Muscle of leg (tissue), 11 donors: ENCODE measurements around the gene TMEM62. TPM values are rescaled to one million over a fixed set of nuclear protein-coding genes. Genes with fewer than 3 reads are reported as not detected.
"Not testable (repeated sequence)": the region's sequence is repeated elsewhere in the genome, so short reads cannot be mapped to it uniquely, and the experiment has no call there.

Experiments
- DNase-seq: peaks from one replicate; pipeline ENCODE4 v3.0.0; 2013
- H3K27ac ChIP-seq: one replicate; pipeline ENCODE4 v1.5.1; 2013; ENCODE audit warnings: mild to moderate bottlenecking, low read length, control low read depth
- H3K27me3 ChIP-seq: one replicate; pipeline ENCODE4 v1.6.1; 2013; ENCODE audit warnings: low read length; ENCODE audit not compliant: control insufficient read depth, insufficient read depth
- H3K36me3 ChIP-seq: one replicate; pipeline ENCODE4 v1.6.1; 2013; ENCODE audit warnings: low read length; ENCODE audit not compliant: control insufficient read depth, insufficient read depth
- H3K4me1 ChIP-seq: one replicate; pipeline ENCODE4 v1.6.1; 2013; ENCODE audit warnings: low read length; ENCODE audit not compliant: control insufficient read depth, insufficient read depth
- H3K4me3 ChIP-seq: one replicate; pipeline ENCODE4 v1.5.1; 2013; ENCODE audit warnings: low read length, control low read depth
- H3K9me3 ChIP-seq: replicated peaks from 2 replicates; pipeline ENCODE4 v1.6.1; 2013; ENCODE audit warnings: low read depth, low read length; ENCODE audit not compliant: control insufficient read depth
- WGBS: methylation state at CpG from one replicate; pipeline ENCODE4 v1.1.5; 2013; ENCODE audit warnings: missing lambda C conversion rate; ENCODE audit not compliant: insufficient coverage; 5-methylcytosine and 5-hydroxymethylcytosine counted together
- polyA plus RNA-seq, 8 donors: library from polyadenylated mRNA; unstranded; fragments of 120-200 nt; gene quantifications; one replicate each; pipeline versions ENCODE4 v1.2.1 to v1.2.3, GENCODE V29; 2013; ENCODE audit warnings: inconsistent platforms in 1 of 8, low replicate concordance in 1 of 8; ENCODE audit not compliant: insufficient read length in 8 of 8, insufficient read depth in 1 of 8
- total RNA-seq: library from RNA; stranded (reverse); fragments of 120-200 nt; gene quantifications from one replicate; pipeline ENCODE4 v1.2.4, GENCODE V29; 2013

Gene TMEM62
- total and polyA plus RNA-seq, 9 donors = 4.8 to 12.1 (median 8.0) TPM

- no CpG with 5 or more reads among the region's 6 CpGs for WGBS
- no peaks in the 10 kb centered on the region for H3K4me1 ChIP-seq
Measured at GRCh38 chr15:43214592-43215295, 81.4 kb downstream of the TMEM62 start.

DNA sequence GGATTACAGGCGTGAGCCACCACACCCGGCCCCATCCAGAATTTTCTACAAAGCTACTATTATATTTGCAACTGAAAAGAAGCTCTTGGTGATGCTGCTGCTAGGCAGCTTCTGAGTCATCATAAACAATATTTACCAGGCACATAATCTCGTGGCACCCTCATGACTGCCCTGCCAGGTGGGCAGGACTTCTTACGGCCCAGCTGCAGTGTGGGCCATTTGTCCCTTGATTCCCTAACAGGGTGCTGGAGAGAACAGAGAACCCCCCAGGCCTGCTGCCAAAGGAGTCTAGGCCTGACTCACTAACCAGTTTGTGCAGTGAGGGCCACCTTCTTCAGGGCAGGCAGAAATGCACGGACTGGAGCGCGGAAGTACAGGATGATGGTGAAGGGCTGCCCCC lies 82.6 kb downstream of the TMEM62 start:
- H3K4me3 ChIP-seq = no peak overlapping the region
- no peak overlapping the region for H3K27ac ChIP-seq
- no peaks in the 10 kb centered on the region for H3K4me1 ChIP-seq
- DNase-seq = no peak
- WGBS = 80% methylated on average over 5 of the region's 7 CpGs
- no peaks in the 10 kb centered on the region for H3K9me3 ChIP-seq
- H3K36me3 ChIP-seq = no peaks in the 10 kb centered on the region
- H3K27me3 ChIP-seq = peaks cover 5% of the 10 kb centered on the region

More at GRCh38 chr15:43214592-43215295, 81.4 kb downstream of the TMEM62 start:
- Histone ChIP-seq H3K4me3 (no peak overlapping the region), H3K27ac (no peak overlapping the region), H3K36me3 (no peaks in the 10 kb centered on the region), H3K9me3 (no peaks in the 10 kb centered on the region), H3K27me3 (peaks cover 15% of the 10 kb centered on the region)
- no peak for DNase-seq

DNA sequence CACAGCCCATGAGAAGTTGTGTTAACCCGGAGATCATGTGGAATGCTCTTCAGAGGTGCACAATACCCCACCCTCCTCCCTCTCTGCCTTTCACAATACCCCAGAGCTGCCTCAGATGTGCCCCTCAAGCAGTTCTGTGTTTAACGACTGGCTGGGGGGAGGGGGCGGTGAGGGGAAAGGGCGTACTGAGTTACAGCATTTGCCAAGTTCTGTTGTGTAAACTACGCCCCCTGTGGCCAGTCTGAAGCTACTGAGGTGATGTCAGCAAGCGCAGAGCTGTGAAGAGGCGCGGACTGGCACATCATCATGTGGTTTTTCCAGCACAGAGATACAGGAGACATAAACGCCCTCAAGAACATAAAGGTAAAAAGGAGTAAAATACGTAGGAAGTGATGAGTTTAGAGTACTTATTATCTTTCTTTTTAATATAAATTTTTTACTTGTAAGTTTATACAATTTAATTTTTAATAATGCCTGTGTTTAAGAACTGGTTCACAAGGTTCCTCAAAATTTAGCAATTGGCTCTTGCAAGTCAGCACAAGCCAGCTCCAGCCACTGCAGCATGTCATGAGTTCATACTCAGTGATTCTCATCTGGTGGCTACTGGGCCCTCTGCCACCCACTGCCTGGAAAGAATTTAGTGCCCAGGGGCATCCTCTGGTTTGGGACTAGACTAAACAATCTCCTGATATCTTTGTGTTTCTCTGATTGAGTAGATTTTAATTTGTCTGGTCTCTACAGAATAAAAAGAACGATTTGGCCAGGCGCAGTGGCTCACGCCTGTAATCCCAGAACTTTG lies 85.7 kb downstream of the TMEM62 start:
- Histone ChIP-seq H3K4me1 (no peaks in the 10 kb centered on the region), H3K36me3 (no peaks in the 10 kb centered on the region), H3K4me3 (no peak overlapping the region), H3K27ac (no peak overlapping the region), H3K9me3 (no peaks in the 10 kb centered on the region), H3K27me3 (peaks cover 6% of the 10 kb centered on the region)
- no peak for DNase-seq
- WGBS = 47% methylated on average over 6 of the region's 13 CpGs

- H3K9me3 ChIP-seq = no peaks in the 10 kb centered on the region
- no peak overlapping the region for H3K4me3 ChIP-seq
- 78% methylated on average over 15 of the region's 16 CpGs for WGBS
- no peak overlapping the region for H3K27ac ChIP-seq
- H3K4me1 ChIP-seq = no peaks in the 10 kb centered on the region
- H3K27me3 ChIP-seq = peaks cover 8% of the 10 kb centered on the region
- no peak for DNase-seq
- H3K36me3 ChIP-seq = no peaks in the 10 kb centered on the region
Measured at GRCh38 chr15:43219929-43220928, 86.8 kb downstream of the TMEM62 start.

DNA sequence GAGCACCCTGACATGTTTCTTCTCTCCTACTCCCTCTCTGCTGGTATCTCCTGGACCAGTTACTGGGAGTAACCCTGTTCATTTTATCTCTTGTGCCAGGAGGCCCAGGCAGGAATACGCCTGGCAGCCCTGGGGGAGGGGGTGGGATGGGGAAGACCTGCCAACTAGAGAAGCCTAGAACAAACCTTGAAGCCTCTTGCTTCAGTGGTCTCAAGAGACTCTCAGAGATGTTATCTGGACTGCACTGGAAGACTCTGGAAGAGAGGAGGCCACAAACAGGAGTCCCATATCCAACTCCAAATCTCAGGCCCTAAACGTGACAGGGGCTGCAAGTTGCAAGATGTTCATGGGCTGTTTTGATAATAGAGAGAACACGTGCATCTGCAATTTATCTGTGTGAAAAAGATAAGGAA lies 87.6 kb downstream of the TMEM62 start, which contains the start of gene EPB42:
Gene EPB42 (minus strand): TSS at position 28 of the 413 bp plus-strand sequence. CDS start 193 bp downstream, outside the sequence.
- WGBS = 100% methylated on average over 1 of the region's 3 CpGs
- H3K36me3 ChIP-seq = no peaks in the 10 kb centered on the region
- no peaks in the 10 kb centered on the region for H3K9me3 ChIP-seq
- DNase-seq = no peak
- H3K27ac ChIP-seq = no peak within 1 kb of the TSS
- H3K27me3 ChIP-seq = peaks cover 8% of the 10 kb centered on the region
- no peak within 1 kb of the TSS for H3K4me3 ChIP-seq
- no peaks in the 10 kb centered on the region for H3K4me1 ChIP-seq

- WGBS = no CpG with 5 or more reads among the region's 1 CpG
Measured at GRCh38 chr15:43221422-43221821, 88.0 kb downstream of the TMEM62 start.

DNA sequence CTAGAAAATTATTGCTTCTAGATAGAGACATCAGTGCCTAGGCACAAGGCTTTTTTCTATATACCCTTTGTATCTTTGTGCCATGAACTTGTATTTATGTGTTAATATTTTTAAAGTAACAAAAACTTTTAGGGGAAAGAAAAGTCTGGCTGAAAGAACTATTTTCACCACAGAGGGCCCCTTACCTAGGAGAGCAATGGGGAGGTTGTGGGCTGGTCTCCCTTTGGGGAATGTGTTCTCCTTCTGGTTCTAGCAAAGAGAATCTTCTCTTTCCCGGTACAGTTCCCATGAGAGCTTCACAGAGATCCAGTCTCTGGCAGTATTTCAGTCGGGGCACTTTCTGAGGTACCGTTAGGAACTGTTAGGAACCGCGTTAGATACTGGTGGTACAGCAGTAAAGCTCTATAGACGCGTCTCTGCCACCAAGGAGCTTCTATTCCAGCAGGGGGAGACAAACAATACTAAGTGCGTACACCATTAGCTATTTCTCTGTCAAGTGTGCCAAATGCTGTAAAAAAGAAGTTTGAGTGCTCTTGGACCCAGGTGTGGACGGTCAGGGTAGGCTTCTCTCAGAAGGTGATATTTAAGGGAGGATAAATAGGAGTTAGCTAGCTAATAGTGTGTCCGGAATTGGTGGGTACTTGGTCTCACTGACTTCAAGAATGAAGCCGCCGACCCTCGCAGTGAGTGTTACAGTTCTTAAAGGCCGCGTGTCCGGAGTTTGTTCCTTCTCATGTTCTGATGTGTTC lies 92.0 kb downstream of the TMEM62 start:
- no peaks in the 10 kb centered on the region for H3K4me1 ChIP-seq
- no peaks in the 10 kb centered on the region for H3K36me3 ChIP-seq
- WGBS = 69% methylated on average over 6 of the region's 16 CpGs
- peak; percentile 81 for DNase-seq
- H3K27me3 ChIP-seq = peaks cover 5% of the 10 kb centered on the region
- no peak overlapping the region for H3K4me3 ChIP-seq
- H3K27ac ChIP-seq = no peak overlapping the region
- no peaks in the 10 kb centered on the region for H3K9me3 ChIP-seq

More at GRCh38 chr15:43221422-43221821, 88.0 kb downstream of the TMEM62 start:
- Histone ChIP-seq H3K27me3 (peaks cover 8% of the 10 kb centered on the region), H3K36me3 (no peaks in the 10 kb centered on the region), H3K4me3 (no peak overlapping the region), H3K4me1 (no peaks in the 10 kb centered on the region), H3K27ac (no peak overlapping the region), H3K9me3 (no peaks in the 10 kb centered on the region)
- no peak for DNase-seq

- 84% methylated on average over 12 of the region's 12 CpGs for WGBS
Measured at GRCh38 chr15:43225950-43226255, 92.5 kb downstream of the TMEM62 start.

GRCh38 chr15:43226436-43227305 lies 93.3 kb downstream of the TMEM62 start:
- Histone ChIP-seq H3K4me3 (no peak overlapping the region), H3K27ac (no peak overlapping the region), H3K36me3 (no peaks in the 10 kb centered on the region), H3K9me3 (no peaks in the 10 kb centered on the region), H3K27me3 (peaks cover 5% of the 10 kb centered on the region), H3K4me1 (no peaks in the 10 kb centered on the region)
- 94% methylated on average over 42 of the region's 57 CpGs for WGBS
- no peak for DNase-seq

More at GRCh38 chr15:43225950-43226255, 92.5 kb downstream of the TMEM62 start:
- not testable (repeated sequence) for H3K27me3 ChIP-seq, H3K4me3 ChIP-seq, H3K27ac ChIP-seq, H3K9me3 ChIP-seq, H3K36me3 ChIP-seq, DNase-seq, H3K4me1 ChIP-seq
